SU-DHL-6 (cell line): ENCODE results near the gene MEIS3.

Experiments used
- CTCF ChIP-seq: fragments of 200-600 bp; sonication (generic); IDR thresholded peaks from one replicate; pipeline ENCODE4 v1.5.1; 2017; ENCODE audit warnings: antibody characterized with exemption, mild to moderate bottlenecking, low read length, moderate library complexity; ENCODE audit not compliant: insufficient read depth, poor library complexity, severe bottlenecking
- EZH2phosphoT487 ChIP-seq: fragments of 200-600 bp; sonication (generic), shearing (Covaris generic); conservative IDR thresholded peaks from 2 replicates; pipeline ENCODE4 v1.6.1; 2018; ENCODE audit warnings: mild to moderate bottlenecking, antibody characterized with exemption, low read length, moderate library complexity, mixed read lengths

- TF ChIP-seq CTCF (no peak), EZH2phosphoT487 (no peak)
Measured at GRCh38 chr19:47374876-47375693, 44.2 kb downstream of the MEIS3 start.
